Thoracic aorta endothelial cell (primary cell): Measurements from ENCODE around the gene C6. TPM values are rescaled to one million over a fixed set of nuclear protein-coding genes. Genes with fewer than 3 reads are reported as not detected.

ENCODE experiments used
- total RNA-seq: library from RNA; depleted of rRNA; stranded (reverse); fragments of >200 nt; gene quantifications from 2 replicates; pipeline ENCODE4 v1.2.3, GENCODE V29; 2012

Gene C6
- not detected in 2 replicates for total RNA-seq

GRCh38 chr5:41213340-41213739 lies at the start of gene C6:
TSS of gene C6 (minus strand) at chr5:41213532. CDS start at chr5:41203230, 10,302 bp downstream.

Other genes starting within 250 kb of the C6 start
- not detected in 2 replicates for gene MROH2B, start 142.2 kb downstream of the C6 start, total RNA-seq